ENCODE measurements around the gene CHMP6. TPM values are rescaled to one million over a fixed set of nuclear protein-coding genes. Genes with fewer than 3 reads are reported as not detected.

CHMP6 gene
- total RNA-seq, 1 donor from 2014 or later: 29.1 TPM

DNA sequence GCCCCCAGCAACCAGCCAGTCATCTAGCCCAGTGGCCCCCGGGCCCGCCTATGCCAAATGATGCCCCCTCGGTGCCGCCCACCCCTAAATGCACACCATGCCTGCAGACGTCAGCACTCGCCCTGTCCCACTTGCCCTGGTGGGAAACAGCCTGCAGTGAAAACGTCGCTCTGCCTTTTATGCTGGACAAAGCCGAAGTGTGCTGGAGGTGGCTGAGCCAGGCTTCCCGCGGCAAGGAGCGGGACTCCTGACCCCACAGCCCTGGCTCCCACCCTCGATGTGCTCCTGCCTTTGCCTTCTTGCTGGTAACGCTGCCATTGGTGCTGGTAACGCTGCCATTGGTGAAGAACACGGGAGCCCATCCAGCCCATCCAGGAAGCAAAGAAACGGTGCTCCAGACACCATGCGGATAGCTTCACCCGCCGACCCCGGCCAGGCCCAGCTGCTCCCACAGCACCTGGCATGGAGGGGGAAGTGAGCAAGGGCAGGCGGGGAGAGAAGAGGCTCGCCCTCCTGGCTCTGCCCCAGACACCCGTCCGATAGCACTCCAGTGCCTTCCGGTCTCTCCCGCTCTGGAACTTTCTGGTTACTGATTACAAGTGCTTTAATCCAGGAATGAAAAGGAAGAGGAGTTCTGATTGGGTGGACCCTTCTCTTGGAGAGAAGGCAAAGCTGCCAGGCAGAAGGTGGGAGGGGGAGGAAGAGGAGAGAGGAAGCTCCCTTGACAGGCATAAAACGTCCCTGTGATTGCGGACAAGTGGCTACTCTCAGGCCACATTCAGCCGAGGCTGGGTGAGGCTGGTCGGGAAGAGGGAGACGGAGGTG is 39.3 kb downstream of the CHMP6 start:
- Mint-ChIP-seq H3K9me3 (no peaks in the 10 kb centered on the region), H3K27ac (no peak overlapping the region), H3K27me3 (peaks cover 10% of the 10 kb centered on the region), H3K4me1 (ENCODE audit: unreplicated experiment) (peaks cover 28% of the 10 kb centered on the region), H3K36me3 (no peaks in the 10 kb centered on the region), H3K4me3 (peak overlapping the region; percentile 38)
- TF ChIP-seq, protein P1, sequence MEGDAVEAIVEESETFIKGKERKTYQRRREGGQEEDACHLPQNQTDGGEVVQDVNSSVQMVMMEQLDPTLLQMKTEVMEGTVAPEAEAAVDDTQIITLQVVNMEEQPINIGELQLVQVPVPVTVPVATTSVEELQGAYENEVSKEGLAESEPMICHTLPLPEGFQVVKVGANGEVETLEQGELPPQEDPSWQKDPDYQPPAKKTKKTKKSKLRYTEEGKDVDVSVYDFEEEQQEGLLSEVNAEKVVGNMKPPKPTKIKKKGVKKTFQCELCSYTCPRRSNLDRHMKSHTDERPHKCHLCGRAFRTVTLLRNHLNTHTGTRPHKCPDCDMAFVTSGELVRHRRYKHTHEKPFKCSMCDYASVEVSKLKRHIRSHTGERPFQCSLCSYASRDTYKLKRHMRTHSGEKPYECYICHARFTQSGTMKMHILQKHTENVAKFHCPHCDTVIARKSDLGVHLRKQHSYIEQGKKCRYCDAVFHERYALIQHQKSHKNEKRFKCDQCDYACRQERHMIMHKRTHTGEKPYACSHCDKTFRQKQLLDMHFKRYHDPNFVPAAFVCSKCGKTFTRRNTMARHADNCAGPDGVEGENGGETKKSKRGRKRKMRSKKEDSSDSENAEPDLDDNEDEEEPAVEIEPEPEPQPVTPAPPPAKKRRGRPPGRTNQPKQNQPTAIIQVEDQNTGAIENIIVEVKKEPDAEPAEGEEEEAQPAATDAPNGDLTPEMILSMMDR (conservative IDR thresholded peaks at IDR 0.05): no peak
- no peak for DNase-seq (ENCODE audit: extremely low spot score, unreplicated experiment)

DNA sequence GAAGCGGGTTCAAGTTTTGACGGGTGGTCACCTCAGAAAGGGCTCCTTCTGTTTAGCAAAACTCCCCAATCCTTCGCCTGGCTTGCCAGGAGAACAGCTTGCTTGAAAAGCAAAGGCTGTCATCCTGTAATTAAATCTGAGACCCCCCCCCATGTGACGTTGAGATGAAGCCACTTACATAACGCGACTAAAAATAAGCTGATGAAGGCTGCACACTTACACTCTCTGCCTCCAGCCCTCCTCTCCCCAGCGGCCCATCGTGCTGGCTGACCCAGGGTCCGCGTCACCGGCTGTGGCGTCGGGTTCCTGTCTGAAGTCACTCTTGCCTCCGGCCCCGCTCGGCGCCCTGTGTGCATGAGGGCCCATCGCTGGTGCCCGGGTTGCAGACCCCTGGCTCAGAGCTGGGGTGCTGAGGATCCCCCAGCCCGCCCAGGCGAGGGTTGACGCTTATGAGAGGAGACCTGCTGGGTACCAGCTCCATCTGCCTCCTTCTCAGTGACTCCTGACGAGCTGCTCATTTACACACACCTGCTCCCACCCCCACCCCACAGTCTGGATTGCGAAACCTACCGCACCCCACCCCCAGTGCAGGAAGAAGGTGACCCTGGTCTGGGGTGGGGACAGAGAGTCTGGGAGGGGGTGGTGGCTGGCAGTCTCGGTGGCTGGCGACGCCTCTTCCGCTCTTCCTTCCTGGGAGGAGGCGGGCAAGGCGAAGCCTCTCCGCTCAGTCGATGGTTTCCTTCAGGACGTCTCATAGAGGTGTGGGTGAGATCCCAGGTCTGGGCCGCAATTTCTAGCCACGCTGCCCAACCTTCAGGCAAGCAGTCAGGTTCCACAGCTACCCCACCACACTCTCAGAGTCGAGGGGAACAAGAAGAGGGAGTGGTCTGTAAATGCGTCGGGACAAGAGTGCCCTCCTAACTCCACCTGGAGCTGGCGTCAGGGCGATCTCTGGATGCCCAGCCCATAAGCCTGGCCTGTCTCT is 40.2 kb downstream of the CHMP6 start:
- Mint-ChIP-seq H3K27me3 (peaks cover 4% of the 10 kb centered on the region), H3K4me1 (ENCODE audit: unreplicated experiment) (peaks cover 33% of the 10 kb centered on the region), H3K4me3 (no peak overlapping the region), H3K27ac (no peak overlapping the region), H3K9me3 (no peaks in the 10 kb centered on the region), H3K36me3 (no peaks in the 10 kb centered on the region)
- TF ChIP-seq, protein P1 (conservative IDR thresholded peaks at IDR 0.05): no peak
- DNase-seq (ENCODE audit: extremely low spot score, unreplicated experiment): no peak

DNA sequence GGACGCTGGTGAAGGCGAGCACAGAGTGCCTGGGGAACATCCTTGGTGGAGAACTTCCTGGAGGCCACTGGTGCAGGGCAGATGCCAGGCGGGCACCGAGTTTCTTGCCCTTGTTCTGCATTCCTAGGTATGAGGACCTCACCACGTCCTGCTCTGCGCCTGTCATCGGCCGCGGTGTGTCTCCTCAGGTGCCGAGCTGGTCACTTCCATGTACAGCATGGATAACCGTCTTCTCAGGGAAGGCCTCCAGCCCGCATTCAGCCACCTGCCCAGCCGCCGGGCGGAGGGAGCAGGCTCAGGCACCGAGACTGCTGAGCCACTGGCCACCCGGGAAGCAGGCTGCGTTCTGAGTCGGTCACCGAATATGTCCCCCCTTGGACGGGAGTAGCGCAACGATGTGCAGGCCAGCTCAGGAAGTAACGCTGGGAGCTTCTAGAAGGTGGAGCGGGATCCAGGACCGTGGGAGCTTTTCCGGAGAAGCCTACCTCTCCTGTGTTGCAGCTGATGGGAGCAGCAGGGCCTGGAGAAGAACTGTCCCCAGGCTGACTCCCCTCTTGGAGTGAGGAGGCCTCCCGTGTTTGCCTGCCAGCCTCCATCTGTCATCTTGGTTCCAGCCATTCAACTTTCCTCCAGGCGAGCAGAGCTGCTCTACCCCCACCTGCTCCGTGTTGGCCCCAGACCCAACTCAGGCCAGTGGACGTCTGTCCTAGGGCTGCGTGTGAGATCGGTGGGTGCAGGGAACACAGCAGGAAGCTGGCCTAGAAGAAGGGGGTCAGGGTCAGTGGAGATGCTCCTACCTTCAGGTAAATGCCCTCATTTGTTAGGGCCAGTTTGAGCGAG is 41.2 kb downstream of the CHMP6 start:
- Mint-ChIP-seq H3K4me1 (ENCODE audit: unreplicated experiment) (peaks cover 38% of the 10 kb centered on the region), H3K36me3 (peaks cover 3% of the 10 kb centered on the region), H3K9me3 (no peaks in the 10 kb centered on the region), H3K27ac (peak overlapping the region; percentile 67), H3K27me3 (no peaks in the 10 kb centered on the region), H3K4me3 (peak overlapping the region; percentile 89)
- TF ChIP-seq, protein P1 (conservative IDR thresholded peaks at IDR 0.05): no peak
- DNase-seq (ENCODE audit: extremely low spot score, unreplicated experiment): no peak

DNA sequence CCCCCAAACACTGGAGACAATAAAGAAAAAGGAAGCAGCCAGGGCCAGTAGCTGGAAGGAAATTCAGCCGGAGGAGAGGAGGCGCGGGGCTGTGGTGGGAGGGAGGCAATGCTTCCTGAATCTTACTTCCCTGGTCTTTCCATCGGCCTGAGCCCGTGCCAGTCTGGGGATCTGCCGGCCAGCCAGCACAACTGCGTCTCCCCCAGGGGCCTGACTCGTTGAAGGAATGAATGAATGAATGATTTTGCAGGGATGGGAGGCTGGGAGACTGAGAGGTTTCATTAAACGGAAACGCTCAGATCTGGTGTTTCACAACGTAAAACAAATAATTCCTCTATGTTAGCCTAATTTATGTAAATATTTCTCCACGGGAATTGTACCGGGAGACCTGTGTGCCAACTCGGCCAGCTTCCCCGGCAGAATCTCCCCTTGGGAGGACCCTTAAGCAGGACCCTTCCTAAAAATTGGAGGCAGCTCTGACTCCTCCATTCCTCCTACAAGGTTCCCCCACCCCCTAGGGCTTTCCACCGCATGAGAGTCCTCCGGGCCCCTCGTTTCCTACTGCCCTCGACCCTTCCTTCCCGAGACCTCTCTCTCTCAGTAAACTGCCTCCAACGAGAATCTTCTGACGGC is 42.0 kb downstream of the CHMP6 start:
- no peak for DNase-seq (ENCODE audit: extremely low spot score, unreplicated experiment)
- Mint-ChIP-seq H3K27me3 (no peaks in the 10 kb centered on the region), H3K4me3 (peak overlapping the region; percentile 89), H3K27ac (peak overlapping the region; percentile 80), H3K9me3 (no peaks in the 10 kb centered on the region), H3K36me3 (peaks cover 3% of the 10 kb centered on the region), H3K4me1 (ENCODE audit: unreplicated experiment) (peaks cover 43% of the 10 kb centered on the region)
- TF ChIP-seq, protein P1 (conservative IDR thresholded peaks at IDR 0.05): no peak
